ENCODE data around the gene ATP2B2. TPM values are rescaled to one million over a fixed set of nuclear protein-coding genes. Genes with fewer than 3 reads are reported as not detected.

ATP2B2 gene
- total RNA-seq, 1 experiment from 2014 or later, result not detected

DNA sequence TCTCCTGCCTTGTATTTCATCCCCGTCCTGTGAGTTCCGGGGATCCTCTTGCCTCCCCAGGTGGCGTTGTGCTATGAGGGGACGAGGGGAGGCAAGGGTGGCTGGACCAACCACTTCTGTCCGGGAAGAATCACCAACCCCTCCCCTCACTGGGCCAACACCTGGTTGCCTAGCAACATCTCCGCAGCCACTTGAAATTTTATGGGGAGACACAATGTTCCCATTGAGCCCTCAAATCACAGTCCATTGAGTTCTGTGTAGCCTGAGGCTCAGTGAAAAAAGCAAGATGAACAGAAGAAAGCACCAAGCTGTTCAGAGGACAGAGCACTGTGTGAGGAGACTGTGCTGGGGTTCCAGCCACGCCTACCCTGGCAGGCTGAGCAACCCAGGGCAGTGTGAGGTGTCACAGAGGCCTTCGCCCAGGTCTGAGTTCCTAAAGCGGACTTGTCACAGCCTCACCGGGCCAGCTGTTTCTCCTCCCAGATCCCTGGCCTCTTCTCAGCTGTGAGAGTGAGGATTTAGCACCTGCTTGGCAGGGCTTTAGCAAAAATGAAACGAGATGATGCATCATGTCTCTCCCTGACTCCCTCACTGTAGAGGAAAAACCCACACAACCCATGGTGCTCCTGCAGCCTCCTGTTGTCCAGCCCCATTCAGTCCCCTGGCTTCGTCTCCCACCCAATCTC is 76.8 kb downstream of the ATP2B2 start:
- DNase-seq (ENCODE audit: low read depth), result no peak

DNA sequence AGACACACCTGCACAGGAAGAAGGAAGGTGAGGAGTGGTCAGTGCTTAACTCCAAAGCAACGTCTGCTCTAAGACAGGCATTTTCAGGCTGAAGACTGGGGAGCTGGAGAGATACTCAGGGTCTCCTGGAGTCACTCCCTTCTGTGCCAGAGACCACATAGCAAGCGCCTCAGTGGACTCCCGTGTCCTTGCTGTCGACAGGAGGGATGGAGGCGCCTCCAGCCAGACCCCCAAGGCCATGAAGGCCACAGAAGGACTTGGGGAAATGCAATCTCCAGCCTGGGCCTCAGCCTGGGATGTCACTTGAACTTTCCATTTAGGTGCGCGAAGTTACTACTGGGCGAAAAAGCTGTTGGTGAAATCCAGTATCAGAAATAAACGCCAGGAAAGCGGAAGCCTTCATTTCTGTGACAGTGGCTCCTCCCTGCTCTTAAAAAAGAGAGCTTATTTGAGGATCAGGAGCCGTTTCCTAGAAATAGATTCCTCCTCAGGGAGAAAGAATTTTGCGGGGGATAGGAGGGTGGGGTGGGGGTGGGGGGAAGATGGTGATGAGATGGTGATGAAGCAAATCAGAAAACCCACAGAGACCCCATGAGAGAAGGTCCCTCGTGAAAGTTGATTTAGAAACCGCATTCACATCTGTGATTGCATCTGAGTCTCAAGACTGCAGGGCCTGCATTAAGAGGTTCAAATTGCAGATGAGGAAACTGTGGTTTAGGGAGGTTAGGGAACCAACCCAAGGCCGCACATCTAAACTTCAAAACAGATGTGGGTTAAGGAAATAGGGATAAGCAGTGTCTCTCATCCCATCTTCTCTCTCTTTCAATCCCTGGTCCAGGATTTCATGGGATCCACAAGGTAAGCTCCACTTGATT is 78.8 kb downstream of the ATP2B2 start:
- DNase-seq (ENCODE audit: low read depth), result no peak

DNA sequence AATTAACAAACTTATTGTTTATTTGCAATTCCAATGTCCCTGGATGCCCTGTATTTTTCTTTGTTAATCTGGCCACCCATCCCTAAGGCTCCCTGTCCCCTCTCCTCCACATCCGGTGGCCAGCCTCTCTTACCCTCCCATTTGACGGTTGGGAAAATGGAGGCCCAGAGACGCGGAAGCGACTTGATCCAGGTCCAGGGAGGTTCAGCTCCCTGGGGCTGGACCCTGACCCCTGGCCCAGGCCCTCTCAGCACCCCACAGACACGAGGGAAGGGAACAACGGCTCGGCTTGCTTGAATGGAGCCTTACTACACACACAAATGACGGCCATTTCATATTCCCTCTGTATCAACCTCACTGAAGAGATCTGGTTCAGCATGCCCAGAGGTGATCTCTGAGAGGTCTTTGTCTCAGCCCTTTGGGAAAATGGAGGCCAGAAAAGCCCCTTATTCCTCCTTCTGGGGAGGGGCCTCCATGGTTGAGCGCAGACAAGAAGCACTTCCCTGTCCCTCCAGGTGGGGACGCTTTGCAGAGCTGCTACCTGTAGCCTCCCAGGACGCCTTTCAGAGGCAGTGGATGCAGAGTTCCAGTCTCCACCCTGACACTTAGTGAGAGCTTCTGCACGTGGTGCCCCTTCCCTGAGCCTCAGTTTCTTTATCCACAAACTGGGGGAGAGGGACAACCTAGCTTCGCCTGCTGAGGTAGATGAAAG is 82.1 kb downstream of the ATP2B2 start:
- no peak for DNase-seq (ENCODE audit: low read depth)

DNA sequence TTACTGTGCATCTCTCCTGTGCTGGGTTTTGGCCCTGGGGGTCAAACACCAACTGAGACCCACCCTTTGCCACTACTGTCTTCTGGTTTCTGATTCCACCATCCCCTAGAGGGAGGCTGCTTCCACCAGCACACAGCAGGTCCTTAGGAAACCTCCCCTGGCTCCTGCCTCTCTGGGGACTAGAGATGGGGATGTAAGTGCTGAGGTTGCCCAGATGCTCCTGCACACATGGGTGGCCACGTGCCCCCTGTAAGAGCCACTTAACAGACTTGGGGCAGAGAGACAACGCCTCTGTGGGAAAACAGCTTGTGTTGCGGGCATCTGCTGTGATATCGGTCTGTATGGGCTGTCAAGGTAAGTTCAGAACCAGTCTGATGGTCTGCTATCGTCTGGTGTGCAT is 83.4 kb downstream of the ATP2B2 start:
- no peak for DNase-seq (ENCODE audit: low read depth)

DNA sequence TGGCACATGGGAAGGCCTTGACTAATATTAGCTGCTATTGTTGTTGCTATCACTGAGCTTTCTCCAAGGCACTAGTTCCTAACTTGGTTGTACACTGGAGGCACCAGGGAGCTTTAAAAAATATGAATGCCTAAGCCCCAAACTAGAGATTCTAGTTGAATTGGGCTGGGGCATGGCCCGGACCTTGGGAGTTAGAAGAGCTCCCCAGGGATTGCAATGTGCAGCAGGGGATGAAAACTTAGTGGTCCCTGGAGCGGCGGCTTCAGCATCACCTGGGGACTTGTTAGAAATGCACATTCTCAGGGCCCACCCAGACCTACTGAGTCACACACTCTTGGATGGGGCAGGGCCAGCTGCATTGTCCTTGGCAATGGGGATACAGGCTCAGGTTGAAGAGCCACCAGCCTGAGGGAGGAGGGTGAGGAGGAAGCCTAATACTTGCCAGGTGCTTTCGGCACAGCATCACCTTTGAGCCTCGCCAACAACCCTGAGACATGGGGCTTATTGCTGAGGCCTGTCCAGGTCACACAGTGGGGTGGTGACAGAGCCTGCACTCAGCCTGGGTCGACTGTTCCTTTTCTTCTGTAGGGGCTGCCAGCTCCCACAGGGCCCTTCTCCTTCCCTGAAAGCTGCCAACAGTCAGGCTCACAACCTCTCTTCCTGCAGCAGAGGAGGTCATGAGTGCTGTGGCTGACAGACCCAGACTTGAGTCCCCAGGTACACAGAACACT is 84.5 kb downstream of the ATP2B2 start:
- no peak for DNase-seq (ENCODE audit: low read depth)

DNA sequence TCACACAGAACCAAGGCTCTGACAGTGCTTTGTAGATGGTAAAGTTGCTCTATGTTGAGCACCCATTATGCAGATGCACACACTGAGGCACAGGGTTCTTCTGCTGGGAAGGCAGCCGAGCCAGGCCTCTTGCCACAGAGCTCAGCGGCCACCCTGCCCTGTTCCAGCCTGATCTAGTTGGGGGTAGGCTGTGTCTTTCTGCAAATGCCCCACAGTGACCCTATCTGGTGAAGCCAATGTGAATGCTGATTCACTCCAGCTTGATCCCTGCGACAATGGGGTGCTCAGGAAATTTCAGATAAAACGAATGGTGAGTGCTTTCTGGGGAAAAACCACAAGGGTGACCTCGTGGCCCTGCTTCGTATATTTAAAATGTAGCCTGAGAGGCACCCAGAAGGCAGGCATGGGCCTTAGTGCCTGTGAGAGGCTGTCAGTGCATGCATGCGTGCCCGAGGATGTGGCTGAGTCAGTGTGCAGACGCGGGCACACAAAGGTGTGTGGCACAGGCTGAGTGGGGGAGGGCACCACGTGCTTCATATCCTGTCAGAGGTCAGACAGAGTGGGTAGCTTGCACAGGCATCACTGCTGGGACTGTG is 85.7 kb downstream of the ATP2B2 start:
- peak; percentile 54 for DNase-seq (ENCODE audit: low read depth)

DNA sequence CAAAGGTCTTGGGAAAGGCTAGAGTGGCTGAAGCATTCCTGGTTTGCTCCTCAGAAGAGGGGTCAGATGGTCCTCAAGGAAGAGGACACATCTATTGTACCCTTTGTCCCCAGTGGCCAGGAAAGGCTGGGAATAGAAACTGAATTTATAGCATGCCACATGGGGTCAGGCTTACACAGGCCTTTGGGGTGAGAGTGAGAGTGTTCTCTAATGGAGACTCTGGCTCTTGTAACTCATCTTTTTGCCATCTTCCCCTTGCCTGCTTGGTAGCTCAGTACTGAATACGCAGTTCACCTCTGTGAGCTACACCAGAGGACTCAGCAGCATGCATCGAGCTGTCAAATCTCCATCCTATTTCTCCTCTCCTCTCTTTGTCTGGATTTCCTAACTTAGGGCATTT is 87.5 kb downstream of the ATP2B2 start:
- peak; percentile 28 for DNase-seq (ENCODE audit: low read depth)

DNA sequence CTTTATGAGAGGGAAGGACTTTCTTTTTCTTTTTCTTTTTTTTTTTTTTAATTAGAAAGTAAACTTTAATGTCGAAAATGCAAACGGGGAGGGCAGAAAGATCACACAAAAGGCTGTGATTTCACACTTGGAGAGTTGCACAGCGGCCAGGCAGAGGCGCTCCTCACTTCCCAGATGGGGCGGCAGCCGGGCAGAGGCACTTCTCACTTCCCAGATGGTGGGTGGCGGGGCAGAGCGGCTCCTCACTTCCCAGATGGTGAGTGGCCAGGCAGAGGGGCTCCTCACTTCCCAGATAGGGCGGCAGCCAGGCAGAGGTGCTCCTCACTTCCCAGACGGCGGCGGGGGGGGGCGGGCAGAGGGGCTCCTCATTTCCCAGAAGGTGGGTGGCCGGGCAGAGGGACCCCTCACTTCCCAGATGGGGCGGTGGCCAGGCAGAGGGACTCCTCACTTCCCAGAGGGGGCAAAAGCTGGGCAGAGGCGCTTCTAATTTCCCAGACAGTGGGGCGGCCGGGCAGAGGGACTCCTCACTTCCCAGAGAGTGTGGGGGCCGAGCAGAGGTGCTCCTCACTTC is 88.6 kb downstream of the ATP2B2 start:
- no peak for DNase-seq (ENCODE audit: low read depth)

DNA sequence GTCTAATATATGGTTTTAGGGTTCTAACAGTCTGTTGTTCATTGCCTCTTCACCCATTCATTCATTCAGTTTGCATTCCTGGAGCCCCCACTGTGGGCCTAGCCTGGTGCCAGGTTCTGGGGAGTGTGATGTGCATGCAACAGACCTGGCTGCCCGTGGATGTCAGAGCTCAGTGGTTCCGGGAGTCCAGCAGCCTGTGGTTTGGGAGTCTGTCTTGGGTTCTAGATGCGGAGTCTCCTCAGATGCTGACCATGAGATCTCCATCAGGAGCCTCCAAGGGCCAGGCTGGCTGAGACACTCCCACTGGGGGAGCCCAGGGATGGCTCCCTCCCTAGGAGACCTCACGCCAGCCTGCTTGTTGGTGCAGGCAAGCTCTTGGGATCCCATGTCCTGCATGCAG is 92.3 kb downstream of the ATP2B2 start:
- DNase-seq (ENCODE audit: low read depth), result no peak

DNA sequence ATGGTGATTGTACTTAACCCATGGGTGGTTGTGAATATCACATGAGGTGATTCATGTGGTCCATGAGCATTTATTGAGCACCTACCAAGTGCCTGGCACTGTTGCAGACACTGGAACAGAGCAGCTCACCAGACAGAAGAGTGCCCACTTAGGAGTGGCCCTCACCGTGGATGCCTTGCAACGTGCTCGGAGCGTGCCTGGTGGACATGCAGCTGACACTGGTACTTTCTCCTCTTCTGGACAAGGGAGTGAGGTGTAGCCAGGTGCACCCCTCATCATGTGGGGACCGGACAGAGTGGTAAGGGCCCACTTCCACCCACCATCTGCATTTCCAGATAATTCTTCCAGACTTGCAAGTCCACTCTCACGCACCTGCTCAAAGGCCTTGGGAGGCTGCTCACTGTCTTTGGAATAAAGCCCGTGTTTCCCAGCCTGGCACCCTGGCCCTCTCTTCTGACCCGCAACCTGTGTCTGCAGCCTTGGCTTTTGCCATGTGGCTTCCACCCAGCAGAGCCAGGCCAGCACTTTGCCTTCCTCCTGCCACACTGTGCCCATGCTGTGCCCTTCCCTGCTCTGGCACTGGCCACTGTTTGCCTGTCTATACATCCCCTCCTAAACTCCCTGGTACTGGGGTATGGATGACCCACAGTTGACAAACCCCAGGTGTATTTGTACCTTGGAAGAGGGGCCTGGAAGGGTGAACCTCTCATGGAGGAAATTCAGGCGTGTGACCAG is 93.6 kb downstream of the ATP2B2 start:
- no peak for DNase-seq (ENCODE audit: low read depth)

DNA sequence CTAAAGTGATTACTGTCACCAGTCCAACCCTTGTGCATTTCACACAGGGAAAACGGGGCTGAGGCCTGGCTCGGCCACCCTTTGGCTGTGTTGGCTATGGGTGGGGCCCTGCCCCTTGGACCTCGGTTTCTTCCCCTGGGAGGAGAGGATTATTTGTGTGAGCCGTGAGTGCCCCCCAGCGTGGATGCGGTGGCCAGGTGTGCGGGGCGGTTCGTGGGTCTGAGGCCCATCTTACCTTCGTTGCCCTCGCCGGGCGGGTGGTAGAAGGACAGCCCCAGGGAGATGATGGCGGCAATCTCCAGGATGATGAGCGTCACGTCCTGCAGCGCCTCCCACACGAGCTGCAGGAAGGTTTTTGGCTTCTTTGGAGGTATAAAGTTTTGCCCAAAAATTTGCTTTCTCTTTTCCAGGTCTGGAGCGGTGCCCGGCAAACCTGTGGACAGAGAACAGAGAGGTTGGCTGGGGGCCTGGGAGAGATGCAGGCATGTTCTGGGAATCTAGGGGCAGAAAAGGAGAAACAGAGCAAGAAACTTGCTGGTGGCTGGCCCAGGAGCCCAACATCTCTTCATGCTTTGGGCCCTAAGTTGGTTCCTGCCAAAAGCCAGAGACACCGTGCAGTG is 94.9 kb downstream of the ATP2B2 start:
- no peak for DNase-seq (ENCODE audit: low read depth)

DNA sequence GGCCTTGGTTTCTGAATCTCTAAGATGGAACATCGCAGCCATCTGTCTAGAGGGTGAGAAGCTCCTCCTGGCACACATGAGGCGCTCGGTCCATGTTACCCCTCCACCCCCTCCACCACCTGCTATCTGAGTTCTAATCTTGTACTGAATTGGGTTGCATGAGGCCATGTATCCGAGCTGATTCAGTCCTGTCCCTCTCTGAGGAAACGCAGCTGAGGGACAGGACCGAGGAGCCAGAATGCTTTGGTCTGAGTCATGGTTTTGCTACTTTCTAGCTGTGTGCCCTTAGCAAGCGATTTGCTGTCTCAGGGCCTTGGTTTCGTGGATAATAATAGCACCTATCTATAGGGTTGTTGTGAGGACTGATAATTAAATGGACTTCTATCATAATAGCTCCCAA is 96.7 kb downstream of the ATP2B2 start:
- DNase-seq (ENCODE audit: low read depth), result peak; percentile 11

DNA sequence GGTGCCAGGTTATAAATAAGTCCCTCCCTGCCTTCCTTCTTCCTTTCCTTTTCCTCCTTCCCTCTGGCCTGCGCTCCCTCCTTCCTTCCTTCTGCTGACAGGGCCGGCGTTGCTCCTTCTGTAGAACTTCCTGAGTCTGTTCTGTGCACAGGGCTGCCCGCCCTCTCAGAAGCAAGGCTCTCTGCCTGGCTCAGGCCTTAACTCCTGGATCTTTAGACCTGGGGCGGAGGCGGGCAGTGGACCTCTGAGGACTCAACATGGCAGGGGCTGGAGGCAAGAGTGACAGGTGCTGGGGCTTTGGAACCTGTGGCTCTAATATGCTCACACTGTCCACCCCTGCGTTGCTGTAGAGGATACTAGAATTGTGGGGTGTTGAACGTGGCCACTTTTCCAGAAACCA is 98.0 kb downstream of the ATP2B2 start:
- no peak for DNase-seq (ENCODE audit: low read depth)

DNA sequence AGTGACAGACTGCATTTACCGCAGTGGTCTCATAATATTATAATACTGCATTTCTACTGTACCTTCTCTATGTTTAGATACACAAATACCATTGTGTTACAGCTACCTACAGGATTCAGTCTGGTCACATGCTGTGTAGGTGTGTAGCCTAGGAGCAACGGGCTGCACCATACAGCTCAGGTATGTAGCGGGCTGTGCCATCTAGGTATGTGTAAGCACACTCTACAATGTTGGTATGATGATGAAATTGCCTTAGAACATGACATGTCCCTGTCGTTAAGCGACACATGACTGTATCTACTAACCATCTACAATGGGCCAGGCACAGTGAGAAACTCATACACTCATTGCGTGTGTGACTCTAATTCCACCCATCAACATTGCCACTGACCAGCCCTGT is 99.0 kb downstream of the ATP2B2 start:
- no peak for DNase-seq (ENCODE audit: low read depth)

DNA sequence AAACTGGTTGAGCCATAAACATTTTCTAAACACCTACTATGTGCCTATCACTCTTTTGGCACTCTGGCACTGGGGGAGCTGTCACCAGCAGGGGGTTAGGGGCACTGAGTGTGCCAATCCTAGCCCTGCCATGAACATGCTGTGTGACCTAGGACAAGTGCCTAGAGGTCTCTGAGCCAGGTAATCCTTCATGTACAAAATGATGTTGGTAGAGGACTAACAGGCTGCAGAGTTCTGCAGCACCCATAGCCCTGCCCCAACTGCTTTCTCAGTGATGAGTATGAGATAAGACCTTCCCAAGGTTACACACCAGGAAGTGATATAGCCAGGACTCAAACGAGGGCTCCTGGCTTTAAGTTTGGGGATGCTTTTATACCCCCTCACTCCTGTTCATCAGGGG is 99.6 kb downstream of the ATP2B2 start:
- no peak for DNase-seq (ENCODE audit: low read depth)

DNA sequence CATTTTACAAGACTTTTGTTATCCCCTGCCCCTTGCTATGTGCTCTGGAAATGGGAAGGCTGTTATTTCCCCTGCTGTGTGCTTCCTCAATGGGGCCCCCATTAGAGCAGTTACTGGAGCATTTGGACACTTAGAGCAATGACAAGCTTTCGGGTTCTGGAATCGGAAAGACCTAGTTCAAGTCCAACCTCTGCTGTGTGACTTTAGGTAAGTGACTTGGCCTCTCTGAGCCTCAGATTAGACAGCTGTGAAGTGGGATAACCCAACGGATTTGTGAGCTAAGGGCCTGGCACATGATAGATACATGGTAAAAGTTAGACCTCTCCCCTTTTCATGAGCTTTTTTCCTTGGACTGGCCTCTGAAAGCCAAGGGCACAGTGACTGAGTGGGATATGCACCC is 100.5 kb downstream of the ATP2B2 start:
- no peak for DNase-seq (ENCODE audit: low read depth)

DNA sequence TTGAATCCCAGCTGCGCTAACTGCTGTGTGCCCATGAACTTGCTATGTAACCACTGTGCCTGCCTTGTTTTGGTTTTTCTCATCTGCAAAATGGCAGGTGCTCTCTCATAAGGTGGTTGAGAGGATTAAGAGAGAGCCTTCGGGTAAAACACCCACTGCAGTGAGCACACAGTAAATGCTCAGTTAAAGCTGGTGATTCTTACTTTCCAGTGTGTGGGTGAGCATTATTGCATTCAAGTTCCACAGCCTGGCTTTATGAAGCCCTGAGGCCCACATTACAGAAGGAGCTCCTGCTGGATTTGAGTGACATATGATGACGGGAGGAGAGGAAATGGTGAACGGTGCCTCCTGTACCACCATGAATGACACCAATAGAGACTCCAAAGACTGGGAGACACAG is 101.0 kb downstream of the ATP2B2 start:
- no peak for DNase-seq (ENCODE audit: low read depth)

DNA sequence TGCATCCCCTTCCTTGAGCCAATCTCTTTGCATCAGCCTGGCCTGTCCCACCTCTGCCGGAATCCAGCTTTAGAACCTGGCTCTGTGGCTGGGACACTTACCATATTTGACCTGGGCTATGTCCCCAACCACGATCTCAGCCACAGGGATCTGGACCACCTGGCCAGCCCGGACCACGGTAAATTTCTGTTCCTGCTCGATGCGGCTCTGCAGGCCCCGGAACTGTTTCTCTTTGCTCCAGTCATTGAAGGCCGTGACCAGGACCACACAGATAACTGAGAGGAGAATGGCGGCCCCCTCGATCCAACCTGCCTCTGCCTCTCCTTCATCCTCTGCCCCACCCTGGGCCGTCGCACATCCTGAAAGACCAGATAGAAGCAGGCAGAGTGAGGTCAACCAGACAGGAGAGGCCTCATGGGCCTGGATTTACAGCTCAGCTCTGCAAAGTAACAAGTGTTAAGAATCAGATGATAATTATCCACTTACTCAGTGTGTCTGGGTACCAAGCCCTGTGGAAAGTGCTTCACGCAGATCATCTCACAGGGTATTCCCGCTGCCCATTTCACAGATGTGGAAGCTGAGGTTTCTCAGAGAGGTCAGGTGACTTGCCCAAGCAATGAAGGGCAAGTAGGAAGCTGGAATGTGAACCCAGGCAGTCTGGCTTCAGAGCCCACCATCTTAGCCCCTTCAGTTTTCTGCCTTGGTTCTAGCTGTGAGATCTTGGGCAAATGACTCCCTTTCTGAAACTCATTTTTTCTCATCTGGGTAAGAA is 103.2 kb downstream of the ATP2B2 start:
- no peak for DNase-seq (ENCODE audit: low read depth)

DNA sequence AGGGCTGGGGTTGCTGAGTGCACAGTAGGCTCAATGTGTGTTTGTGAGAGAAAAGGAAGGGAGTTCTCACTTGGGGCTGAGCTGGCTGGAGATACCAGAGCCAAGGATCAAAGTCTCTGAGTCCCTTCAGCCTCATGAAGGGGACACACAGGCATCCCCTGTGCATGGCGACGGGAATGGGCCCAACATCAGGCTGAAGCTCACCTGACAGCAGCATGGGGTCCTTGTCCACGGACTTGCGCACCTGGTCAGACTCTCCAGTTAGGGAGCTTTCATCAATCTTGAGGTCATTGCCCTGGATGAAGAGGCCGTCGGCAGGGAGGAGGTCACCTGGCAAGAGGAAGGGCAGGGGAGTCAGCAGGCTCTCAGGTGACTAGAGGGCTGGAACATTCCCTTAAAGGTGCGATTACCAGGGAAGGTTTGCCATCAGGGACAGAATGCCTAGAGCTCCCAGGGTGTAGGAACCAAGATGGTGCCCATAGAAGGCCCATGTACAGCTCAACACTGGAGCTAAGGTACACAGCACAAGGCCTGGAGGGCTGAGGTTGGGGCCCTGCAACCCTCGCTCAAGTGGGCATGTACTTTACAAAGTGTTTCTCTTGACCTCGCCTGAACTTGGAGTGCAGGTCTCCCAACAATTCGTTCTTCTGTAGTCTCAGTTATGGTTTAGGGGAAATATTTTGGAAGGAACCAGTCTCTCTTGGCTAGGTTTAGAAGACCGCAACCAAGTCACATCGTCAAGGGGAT is 104.5 kb downstream of the ATP2B2 start:
- no peak for DNase-seq (ENCODE audit: low read depth)
